Eye (tissue), 1 donor: ENCODE results near the gene ENTPD6.
"Not testable (repeated sequence)": the region's sequence is repeated elsewhere in the genome, so short reads cannot be mapped to it uniquely, and the experiment has no call there.

Experiments used
- DNase-seq: peaks from one replicate; pipeline ENCODE4 v3.0.0-alpha.2; 2015

Gene ENTPD6

GRCh38 chr20:25225642-25226432 lies 30.3 kb downstream of the ENTPD6 start:
- no peak for DNase-seq

DNA sequence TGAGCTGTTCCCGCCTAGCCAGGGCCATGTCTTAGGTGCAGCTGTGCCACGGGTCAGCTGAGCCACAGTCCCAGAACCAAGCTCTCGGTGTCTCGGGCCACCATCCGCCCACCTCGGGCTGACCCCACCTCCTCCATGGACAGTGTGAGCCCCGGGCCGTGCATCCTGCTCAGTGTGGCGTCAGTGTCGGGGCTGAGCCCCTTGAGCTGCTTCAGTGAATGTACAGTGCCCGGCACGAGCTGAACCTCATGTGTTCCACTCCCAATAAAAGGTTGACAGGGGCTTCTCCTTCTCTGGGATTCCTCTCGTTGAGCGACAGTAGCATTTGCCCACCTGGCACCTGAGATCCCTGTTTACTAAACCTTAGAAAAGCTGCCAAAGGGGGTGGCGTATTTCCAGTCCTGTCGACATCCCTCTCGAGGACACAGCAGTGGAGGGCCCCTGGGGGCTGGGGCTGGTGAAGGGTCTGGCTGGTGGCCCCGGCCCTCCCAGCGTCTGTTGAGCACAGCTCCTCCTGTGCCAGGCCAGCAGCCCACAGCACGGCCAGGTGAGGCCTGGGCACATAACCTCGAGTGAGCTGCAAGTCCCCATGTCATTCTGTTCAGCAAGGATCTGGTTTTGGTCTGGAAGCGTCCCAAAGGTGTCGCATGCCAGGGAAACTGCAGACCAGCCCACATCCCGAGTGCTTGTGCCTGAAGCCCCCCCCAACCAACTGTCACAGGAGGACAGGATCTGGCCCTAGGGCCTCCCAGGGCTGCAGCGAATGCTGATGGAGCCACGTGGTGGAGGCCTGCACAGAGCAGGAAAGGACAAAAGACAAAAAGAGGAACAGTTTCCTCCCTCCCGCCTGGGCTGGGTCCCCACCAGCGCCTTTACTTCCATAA lies 31.2 kb downstream of the ENTPD6 start:
- no peak for DNase-seq

DNA sequence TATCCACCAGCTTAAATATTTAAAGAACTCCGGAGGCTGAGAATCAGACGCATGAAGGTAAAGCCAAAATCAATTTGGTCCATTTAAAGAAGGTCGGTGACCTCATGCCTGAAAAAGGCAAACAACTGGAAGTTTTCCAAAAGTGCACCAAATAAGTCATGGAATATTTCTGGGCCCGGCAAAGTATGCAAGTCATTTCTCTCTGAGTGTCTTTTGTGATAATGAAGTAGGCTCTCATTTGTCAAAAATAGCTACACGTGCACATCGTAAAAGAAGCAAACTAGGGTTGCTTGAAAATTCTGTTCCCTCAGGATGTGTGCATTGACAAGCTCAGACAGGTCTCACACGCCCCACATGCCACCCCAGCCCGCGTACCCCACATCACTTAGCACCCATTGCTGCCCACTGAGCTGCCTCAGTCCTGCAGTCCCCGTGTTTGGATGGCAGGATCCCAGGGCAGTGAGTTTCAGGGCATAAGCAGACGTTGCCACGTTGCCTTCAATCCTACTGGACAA lies 31.9 kb downstream of the ENTPD6 start:
- DNase-seq, result no peak

GRCh38 chr20:25229486-25230165 lies 34.1 kb downstream of the ENTPD6 start:
- no peak for DNase-seq

GRCh38 chr20:25230166-25230831 lies 34.8 kb downstream of the ENTPD6 start:
- DNase-seq, result no peak

DNA sequence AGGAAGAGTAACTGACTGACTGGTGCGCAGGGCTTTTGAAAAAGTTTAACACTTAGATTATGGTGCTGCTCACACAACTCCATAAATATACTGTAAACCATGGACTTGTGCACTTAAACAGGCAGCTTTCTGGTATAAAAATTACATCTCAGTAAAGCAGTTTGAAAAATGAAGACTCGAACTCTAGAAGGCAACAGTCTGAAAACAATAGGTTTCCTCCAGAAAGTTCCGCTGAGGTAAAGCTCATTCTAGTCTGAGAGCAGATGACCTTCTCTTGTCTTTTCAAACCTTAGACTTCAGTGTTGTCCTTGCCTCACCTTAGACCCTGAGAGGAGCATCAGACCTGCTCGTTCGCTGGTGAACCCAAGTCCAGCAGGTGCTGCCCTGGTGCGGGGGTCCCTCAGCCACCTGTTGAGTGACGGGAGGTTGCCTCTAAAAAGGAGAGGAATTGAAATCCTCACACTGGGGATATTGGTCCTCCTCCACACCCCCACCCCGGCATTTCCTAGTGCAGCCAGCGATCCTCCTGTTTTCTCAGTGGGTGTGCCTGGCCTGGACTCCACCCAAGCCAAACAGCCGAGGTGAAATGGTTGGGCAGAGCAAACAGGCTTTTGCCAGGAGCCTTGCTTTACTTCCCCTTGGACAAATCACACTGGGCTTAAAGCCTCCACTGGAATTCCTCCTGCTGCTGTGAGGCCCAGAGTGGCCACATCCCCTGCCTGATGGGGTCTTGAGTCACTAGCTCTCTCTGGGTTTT lies 37.7 kb downstream of the ENTPD6 start:
- DNase-seq, result no peak

DNA sequence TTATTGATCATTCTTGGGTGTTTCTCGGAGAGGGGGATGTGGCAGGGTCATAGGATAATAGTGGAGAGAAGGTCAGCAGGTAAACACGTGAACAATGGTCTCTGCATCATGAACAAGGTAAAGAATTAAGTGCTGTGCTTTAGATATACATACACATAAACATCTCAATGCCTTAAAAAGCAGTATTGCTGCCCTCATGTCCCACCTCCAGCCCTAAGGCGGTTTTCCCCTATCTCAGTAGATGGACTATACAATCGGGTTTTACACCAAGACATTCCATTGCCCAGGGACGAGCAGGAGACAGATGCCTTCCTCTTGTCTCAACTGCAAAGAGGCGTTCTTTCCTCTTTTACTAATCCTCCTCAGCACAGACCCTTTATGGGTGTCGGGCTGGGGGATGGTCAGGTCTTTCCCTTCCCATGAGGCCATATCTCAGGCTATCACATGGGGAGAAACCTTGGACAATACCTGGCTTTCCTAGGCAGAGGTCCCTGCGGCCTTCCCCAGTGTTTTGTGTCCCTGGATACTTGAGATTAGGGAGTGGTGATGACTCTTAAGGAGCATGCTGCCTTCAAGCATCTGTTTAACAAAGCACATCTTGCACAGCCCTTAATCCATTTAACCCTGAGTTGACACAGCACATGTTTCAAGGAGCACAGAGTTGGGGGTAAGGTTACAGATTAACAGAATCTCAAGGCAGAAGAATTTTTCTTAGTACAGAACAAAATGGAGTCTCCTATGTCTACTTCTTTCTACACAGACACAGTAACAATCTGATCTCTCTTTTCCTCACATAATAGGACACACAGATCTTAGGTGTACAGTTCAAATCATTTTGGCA lies 38.7 kb downstream of the ENTPD6 start:
- DNase-seq, result not testable (repeated sequence)

- DNase-seq, result no peak
Measured at GRCh38 chr20:25236450-25237304, 41.2 kb downstream of the ENTPD6 start.

GRCh38 chr20:25237610-25238318 lies 42.3 kb downstream of the ENTPD6 start:
- DNase-seq, result no peak

GRCh38 chr20:25238319-25239037 lies 43.0 kb downstream of the ENTPD6 start:
- no peak for DNase-seq

GRCh38 chr20:25239387-25240370 lies 44.2 kb downstream of the ENTPD6 start:
- DNase-seq, result no peak

DNA sequence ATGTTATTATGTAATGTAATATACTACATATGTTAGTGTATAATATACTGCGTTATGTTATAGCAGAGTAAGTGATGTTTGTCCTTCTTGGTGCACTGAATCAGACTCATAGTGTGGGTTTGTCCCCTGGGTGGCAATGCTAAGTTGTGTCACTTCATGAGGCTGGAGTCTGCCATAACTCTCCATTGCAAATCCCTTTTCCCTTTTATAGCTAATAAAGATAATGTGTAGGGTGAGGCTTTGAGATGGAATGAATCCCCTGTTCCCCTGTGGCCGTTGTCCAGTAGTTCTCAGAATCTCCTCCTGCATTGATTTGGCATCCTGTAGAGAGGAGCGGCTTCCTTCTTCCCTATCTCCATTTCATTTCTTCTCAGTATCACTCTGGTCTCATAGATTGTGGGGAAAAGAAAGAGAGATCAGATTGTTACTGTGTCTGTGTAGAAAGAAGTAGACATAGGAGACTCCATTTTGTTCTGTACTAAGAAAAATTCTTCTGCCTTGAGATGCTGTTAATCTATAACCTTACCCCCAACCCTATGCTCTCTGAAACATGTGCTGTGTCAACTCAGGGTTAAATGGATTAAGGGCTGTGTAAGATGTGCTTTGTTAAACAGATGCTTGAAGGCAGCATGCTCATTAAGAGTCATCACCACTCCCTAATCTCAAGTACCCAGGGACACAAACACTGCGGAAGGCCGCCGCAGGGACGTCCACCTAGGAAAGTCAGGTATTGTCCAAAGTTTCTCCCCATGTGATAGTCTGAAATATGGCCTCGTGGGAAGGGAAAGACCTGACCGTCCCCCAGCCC lies 45.5 kb downstream of the ENTPD6 start:
- not testable (repeated sequence) for DNase-seq

DNA sequence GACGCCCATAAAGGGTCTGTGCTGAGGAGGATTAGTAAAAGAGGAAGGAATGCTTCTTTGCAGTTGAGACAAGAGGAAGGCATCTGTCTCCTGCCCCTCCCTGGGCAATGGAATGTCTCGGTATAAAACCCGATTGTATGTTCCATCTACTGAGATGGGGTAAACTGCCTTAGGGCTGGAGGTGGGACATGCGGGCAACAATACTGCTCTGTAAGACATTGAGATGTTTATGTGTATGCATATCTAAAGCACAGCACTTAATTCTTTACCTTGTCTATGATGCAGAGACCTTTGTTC lies 46.1 kb downstream of the ENTPD6 start:
- DNase-seq, result not testable (repeated sequence)

DNA sequence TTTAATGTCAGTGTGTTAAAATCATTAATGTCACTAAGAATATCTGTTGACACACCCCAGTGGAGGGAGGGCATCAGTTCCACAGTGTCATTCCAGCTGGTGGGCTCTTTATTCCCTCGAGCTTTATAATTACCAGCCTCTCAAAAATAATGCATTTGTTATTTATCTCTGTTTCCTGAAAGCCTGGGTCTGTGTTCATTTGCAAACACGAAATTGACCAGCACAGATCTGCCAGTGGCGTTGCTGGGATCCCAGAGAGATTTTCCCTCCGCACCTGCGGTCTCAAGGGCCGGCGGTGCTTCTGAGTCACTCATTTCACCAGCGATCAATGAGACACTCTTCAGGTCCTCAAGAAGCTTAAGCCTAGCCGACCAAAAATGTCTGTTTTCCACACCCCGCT lies 46.7 kb downstream of the ENTPD6 start:
- no peak for DNase-seq

GRCh38 chr20:25243416-25243979 lies 48.0 kb downstream of the ENTPD6 start:
- DNase-seq, result no peak

DNA sequence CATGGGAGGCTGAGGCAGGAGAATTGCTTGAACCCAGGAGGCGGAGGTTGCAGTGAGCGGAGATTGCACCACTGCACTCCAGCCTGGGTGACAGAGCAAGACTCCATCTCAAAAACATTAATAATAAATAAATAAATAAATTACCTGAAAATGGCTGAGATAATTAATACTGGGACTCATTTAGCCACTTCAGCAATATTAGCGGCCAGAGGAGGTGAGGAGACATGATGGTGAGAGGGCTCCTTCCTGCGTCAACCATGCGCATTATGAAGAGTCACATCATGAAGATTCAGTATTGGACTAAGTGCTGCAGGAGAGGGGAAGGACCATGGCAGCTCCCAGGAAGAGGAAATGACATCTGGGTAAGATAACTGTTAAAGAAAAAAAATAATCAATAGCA lies 49.5 kb downstream of the ENTPD6 start:
- no peak for DNase-seq
